Hematopoietic multipotent progenitor cell treated with erythropoietin and hydrocortisone succinate and interleukin-3 and kit ligand, for 6 days (in vitro differentiated cells): ENCODE measurements around the gene ITGB2.

ENCODE experiments used
- DNase-seq: peaks from one replicate; pipeline ENCODE4 v3.0.0-alpha.2; 2015

ITGB2 gene

GRCh38 chr21:44865561-44866280 is 55.0 kb downstream of the ITGB2 start:
- peak; percentile 90 for DNase-seq

DNA sequence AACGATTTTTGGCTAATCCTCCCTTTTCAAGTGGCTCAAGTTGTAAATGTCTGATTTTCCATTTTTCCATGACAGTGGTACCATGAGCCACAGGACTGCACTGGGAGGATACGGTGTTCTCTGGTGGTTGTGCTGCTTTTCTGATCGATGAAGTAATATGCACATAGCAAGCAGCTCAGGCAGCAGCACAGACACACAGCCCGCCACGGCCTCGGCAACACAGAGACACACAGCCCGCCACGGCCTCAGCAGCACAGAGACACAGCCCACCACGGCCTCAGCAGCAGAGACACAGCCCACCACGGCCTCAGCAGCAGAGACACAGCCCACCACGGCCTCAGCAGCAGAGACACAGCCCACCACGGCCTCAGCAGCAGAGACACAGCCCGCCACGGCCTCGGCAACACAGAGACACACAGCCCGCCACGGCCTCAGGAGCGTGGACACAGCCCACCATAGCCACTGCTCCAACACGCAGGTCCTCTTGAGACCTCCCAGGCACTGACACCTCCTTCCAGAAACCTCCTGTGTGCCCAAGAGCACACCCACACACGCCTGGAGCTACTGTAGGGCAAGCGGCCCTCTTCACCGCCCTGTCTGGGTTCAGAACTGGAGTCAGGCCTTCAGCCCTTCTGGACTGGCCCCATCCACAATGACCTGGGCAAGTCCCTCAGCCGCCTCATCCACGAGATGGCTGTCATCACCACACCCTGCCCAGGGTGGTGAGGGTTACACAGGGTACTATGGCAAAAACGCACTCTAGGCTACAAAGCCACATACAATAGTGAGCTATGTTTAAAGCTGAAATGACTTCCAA is 57.6 kb downstream of the ITGB2 start:
- no peak for DNase-seq

- DNase-seq = no peak
Measured at GRCh38 chr21:44858791-44859190, 61.9 kb downstream of the ITGB2 start.

- DNase-seq = no peak
Measured at GRCh38 chr21:44858291-44858690, 62.4 kb downstream of the ITGB2 start.

GRCh38 chr21:44857127-44857892 is 63.4 kb downstream of the ITGB2 start:
- DNase-seq = no peak

GRCh38 chr21:44856131-44856530 is 64.6 kb downstream of the ITGB2 start:
- no peak for DNase-seq

DNA sequence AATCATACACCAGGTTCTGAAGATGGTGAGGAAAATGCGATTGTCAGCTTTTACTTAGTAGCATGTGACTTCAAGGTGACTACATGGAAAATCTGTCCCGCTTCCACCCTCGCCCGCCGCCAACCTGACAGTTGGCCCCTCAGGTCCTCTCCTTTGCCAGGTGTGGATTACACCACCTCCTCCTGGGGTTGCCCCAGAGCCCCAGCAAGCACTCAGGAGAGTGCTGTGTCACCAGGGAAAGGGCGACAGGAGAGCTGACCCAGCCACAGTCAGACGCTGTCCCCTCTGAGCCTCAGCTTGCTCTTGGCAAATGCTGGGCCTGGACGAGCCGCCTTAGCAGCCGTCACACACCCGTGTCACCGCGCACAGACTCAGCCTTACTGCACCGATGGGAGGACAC is 65.1 kb downstream of the ITGB2 start:
- no peak for DNase-seq

- DNase-seq = peak; percentile 100
Measured at GRCh38 chr21:44854664-44855446, 65.8 kb downstream of the ITGB2 start.

- peak; percentile 87 for DNase-seq
Measured at GRCh38 chr21:44854391-44854663, 66.4 kb downstream of the ITGB2 start.

GRCh38 chr21:44853601-44854390 is 66.9 kb downstream of the ITGB2 start:
- DNase-seq = peak; percentile 87

DNA sequence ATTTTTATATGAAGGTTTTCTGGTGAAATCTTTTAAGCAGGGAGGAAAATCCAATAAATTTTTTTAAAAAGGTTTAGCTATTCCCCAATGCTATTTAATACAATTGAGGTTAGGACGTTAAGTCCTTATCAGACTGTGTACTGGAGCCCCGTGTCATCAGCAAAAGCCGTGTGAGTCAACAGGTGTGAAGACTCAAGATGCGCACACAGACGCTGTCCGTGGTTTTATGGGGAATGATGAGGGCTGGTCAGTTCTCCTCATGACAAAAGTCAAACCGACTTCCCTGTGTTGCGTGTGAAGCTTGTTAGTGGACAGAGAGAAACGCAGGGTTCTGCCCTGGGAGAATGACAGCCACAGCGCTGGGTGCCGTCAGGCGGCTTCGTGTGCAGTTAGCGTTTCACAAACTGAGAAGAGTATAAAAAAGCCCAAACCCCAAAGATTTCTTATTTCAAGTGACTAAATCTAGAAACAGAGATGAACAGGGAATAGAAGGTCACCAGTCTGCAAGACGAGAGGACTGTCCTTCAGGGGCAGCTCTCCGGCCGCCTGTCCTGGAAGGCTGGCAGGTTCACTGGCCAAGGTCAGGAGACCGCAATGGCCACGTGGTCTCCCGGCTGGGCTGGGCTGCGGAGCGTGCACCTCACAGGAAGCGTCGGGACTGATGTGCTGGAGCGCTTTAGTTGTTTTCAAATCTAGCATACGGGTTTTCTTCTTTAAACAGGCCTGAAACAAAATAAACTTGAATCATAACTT is 69.6 kb downstream of the ITGB2 start:
- no peak for DNase-seq

DNA sequence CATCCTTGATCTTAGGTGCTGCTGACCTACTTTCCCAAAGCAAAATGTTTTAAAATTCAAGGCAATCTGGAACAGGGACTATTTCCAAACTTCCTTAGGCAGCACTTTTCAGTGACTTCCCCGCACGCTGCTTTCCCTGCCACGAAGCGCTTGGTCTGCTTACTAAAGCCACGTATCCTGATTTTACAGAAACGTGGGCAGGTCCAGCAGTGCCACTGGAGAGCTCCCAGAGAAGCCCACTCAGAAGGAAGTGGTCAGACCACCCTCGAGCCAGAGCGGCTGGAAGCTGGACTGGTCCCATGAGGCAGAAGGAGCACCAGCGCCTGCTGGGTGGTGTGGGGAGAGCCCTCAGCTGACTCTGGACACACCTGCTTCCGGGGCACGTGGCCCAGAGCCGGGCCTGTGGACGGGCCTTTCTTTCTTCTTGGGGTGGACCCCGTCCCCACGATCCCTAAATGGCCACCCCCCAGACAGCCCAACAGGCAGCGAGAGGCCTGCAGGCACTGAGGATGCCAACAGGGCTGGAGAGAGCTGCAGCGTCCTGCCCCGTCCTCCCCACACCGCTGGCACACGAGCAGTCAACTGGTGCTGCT is 70.4 kb downstream of the ITGB2 start:
- DNase-seq = no peak

GRCh38 chr21:44849616-44850130 is 71.0 kb downstream of the ITGB2 start:
- DNase-seq = no peak

- DNase-seq = no peak
Measured at GRCh38 chr21:44848821-44849521, 71.7 kb downstream of the ITGB2 start.

DNA sequence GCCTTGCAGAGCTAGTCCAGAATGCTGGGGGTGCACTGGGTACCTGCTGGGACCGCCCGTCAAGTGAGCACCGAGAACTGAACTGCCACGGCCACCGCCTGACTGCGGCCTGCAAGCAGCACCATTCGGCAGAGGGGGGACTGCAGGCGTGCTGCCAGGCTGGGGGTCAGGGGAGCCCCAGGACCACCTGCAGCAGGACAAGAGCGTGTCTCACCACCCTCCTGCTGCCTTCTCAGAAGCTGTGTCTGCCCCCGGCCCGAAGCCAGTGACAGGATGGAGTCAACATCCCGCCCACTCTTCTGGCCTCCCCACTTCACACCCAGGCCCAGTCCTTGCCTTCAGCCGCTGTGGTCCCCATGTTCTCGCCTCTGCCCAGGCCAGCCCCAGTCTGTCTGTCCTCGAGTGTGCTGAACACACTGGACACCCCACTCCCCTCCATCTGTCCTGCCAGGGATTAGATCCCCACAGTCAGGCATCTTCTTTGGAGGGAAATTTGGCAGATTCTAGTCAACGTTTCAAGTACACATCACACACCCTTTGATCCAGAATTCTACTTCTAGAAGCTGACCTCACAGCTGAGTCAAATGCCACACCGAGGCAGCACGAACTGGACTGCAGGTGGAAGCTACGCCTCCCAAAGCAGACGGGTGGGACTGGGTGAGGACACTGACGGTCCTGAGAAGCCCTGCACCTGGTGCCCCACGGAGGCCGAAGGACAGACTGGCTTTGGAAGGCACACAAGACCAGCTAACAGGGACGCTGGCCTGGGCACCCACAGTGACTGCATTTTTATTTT is 73.2 kb downstream of the ITGB2 start:
- DNase-seq = no peak

DNA sequence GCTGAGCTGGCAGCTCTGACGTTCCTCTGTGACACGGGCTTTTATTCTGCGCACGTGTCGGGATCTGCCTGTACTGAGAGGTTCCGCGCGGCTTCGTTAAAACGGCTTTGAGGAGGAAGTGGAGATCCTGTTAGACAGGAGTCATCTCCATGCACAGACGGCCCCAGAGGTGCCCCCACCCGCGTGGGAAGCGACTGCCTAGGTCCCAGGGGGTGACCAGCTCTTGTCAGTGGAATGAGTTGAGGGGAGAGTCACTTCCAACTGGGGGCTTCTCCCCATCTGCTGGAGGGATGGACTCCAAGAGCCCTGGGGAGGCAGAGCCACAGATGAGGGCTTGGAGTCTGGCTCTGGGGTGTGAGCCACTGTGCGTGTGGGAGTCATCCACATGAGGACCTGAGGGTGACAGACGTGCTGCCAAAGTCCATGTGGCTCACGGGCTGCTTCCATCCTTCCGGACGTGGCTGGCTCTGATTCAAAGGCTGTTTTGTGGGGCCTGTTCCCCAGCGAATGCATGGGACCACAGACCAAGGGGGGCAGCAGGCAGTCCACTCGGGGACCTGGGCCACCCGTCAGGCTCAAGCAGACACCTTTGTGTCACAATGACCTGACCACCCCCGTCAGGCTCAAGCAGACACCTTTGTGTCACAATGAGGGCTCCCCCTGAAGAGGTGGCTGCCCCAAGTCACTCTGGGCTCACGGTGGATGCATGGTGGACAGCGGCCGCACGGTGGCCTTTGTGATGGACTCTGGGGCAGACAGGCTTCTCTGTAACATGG is 74.0 kb downstream of the ITGB2 start:
- DNase-seq = peak; percentile 81

DNA sequence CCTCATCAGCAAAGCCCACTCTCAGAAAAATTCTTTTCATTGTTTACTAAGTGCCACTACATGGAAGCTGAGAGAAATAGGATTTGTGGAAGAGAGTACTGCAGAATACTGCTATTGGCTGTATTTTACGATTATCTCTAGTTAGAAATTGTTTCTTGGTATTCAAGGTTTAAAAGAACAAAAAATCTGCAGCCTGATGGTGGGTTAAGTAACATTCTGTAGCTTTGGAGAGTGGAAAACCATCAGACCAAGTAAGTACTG is 74.5 kb downstream of the ITGB2 start:
- DNase-seq = no peak

- DNase-seq = peak; percentile 85
Measured at GRCh38 chr21:44845418-44846223, 75.1 kb downstream of the ITGB2 start.
